ENCODE measurements around the gene LMF1.

DNA sequence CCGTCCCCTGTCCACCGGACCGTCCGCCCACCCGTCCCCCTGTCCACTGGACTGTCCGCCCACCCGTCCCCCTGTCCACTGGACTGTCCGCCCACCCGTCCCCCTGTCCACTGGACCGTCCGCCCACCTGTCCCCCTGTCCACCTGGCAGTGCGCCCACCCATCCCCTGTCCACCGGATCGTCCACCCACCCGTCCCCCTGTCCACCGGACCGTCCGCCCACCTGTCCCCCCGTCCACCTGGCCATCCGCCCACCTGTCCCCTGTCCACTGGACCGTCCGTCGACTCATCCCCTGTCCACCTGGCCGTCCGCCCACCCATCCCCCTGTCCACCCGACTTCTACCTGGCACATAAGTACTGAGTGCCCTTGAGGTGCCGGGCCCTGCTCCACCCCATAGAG lies 76.6 kb downstream of the LMF1 start:
- TF ChIP-seq, protein P1, sequence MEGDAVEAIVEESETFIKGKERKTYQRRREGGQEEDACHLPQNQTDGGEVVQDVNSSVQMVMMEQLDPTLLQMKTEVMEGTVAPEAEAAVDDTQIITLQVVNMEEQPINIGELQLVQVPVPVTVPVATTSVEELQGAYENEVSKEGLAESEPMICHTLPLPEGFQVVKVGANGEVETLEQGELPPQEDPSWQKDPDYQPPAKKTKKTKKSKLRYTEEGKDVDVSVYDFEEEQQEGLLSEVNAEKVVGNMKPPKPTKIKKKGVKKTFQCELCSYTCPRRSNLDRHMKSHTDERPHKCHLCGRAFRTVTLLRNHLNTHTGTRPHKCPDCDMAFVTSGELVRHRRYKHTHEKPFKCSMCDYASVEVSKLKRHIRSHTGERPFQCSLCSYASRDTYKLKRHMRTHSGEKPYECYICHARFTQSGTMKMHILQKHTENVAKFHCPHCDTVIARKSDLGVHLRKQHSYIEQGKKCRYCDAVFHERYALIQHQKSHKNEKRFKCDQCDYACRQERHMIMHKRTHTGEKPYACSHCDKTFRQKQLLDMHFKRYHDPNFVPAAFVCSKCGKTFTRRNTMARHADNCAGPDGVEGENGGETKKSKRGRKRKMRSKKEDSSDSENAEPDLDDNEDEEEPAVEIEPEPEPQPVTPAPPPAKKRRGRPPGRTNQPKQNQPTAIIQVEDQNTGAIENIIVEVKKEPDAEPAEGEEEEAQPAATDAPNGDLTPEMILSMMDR (IDR thresholded peaks at IDR 0.05; ENCODE audit: insufficient read depth, low read length, poor library complexity, severe bottlenecking), result no peak
- no peak for TF ChIP-seq EZH2phosphoT487 (conservative IDR thresholded peaks at IDR 0.05; ENCODE audit: low read length)

Measured in SU-DHL-6 (cell line).